ENCODE data around the gene MAP3K7CL.

Gene MAP3K7CL

DNA sequence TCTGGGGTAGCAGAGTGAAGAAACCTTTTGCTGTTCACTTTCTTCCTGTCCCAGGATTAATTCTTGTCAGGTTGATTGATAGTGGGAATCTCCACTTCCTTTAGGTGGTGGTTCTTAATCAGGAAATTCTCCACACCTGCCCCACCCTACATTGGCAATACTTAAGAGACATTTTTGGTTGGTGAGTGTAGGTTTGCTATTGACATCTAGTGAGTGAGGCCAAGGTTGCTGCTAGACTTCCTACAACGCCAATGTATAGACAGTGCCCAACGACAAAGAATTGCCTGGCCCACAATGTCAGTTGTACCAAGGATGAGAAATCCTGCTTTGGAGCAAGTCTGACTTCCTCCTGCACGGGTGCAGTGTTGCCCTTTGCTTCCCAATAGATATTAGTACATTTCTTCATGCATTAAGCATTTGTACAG, 38.5 kb downstream of the MAP3K7CL start:
- no peak for DNase-seq

DNA sequence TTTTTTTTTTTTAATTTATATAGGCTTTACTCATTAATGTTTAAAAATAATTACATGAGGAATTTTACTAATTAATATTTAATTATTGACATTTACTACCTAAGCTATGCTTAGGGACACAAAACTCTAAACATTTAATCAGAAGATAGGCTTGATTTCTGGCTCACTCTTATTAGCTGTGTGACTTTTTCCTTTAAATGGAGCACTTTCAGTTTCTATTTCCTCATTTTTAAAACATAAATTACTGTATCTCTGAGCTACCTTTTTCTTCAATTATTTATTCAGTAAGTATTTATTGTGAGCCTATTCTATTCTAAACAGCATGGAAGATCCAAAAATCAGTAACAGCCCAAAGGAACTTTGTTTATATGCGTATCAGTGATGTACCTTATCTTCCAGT, 40.5 kb downstream of the MAP3K7CL start:
- no peak for DNase-seq

DNA sequence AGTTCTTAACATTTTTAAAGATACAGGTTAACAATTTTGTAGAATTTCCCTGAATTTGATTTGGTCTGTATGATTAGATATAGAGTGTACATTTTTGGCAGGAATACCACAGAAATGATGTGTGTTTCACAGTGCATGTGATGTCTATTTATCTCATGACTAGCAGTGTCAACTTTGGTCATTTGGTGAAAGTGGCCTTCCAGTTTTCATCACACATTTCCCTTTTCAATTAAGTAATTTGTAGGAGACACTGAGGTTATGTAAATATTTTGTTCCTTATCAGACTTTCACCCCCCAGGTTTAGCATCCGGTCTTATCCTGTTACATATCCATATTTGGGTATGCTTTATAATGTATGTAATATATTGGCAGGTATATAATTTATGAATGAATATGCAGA, 41.8 kb downstream of the MAP3K7CL start:
- no peak for DNase-seq

DNA sequence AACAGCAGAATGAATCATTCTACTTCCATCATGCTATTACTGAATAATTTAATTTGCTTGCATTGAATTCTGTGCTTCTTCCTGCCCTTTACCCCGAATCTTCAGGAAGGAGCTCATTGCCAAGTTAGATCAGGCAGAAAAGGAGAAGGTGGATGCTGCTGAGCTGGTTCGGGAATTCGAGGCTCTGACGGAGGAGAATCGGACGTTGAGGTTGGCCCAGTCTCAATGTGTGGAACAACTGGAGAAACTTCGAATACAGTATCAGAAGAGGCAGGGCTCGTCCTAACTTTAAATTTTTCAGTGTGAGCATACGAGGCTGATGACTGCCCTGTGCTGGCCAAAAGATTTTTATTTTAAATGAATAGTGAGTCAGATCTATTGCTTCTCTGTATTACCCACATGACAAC, 44.2 kb downstream of the MAP3K7CL start:
- DNase-seq, result no peak

DNA sequence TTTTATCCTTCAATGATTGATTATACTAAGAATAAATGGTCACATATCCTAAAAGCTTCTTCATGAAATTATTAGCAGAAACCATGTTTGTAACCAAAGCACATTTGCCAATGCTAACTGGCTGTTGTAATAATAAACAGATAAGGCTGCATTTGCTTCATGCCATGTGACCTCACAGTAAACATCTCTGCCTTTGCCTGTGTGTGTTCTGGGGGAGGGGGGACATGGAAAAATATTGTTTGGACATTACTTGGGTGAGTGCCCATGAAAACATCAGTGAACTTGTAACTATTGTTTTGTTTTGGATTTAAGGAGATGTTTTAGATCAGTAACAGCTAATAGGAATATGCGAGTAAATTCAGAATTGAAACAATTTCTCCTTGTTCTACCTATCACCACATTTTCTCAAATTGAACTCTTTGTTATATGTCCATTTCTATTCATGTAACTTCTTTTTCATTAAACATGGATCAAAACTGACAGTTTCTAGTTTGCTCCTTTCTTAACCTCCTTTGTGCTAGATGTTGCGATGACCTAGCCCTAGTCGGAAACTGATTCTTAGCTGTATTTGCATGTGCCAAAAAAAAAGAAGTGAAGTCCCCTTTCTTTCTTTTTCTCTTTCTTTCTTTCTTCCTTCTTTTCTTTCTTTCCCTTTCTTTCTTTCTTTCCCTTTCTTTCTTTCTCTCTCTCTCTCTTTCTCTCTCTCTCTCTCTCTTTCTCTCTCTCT, 45.1 kb downstream of the MAP3K7CL start:
- no peak for DNase-seq

DNA sequence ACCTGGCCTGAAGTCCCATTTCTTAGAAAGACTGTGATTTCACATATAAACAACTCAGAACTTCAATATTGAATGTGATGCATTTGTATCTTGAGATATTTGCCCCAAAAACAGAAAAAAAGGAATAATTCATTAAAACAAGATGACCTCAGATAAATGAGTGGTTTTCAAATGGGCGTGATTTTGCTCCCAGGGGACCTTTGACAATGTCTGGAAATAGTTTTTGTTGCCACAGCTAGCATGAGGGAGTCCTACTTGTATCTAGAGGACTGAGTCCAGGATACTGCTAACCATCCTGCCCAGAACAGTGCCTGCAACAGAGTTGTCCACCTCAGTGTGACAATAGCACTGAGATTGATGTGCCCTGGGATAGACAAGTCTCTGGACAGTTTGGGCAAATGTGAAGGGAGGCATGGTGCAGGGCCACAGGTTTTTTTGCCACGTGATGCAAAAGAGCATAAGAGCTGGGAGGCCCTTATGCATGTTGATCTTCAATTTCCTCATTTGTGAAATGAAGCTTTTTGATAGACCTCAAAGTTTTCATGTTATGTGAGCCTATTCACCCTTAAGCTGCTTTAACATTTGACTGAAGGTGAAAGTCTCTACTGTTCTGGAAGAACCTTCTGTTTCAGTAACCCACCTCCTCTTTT, 46.2 kb downstream of the MAP3K7CL start:
- DNase-seq, result no peak

DNA sequence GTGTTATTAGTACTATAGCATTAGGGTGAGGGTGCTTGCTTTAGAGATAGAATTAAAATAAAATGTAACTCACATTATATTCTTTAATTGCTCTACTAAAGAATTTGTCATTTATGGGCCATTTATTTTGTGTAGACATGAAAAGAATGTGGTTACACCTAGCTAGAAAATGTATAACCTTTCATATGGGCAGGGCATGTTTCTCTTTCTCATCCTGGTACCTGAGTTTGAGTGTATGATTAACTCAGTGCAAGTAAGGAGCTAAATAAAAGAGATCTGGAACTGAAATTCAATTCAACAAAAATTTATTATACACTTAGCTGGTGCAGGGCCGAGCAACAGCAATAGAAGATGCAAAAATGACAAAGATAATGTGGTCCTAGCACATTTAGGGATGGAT, 47.4 kb downstream of the MAP3K7CL start:
- no peak for DNase-seq

DNA sequence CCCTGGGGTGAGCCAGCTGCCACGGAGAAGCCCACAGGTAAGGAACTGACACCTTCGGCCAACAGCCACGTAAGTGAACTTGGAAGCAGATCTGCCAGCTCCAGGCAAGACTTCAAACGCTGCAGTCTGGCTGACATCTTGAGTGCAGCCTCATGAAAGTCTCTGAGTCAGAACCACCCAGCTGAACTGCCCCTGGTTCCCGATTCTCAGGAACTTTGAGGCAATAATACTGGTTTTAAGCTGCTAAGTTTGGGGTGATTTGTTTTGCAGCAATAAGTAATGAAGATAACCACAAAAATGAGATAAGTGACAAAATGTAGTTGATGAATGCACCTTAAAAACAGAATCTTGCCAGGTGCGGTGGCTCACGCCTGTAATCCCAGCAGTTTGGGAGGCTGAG, 48.5 kb downstream of the MAP3K7CL start:
- peak in 1 of 5 experiments; percentile 65 for DNase-seq

DNA sequence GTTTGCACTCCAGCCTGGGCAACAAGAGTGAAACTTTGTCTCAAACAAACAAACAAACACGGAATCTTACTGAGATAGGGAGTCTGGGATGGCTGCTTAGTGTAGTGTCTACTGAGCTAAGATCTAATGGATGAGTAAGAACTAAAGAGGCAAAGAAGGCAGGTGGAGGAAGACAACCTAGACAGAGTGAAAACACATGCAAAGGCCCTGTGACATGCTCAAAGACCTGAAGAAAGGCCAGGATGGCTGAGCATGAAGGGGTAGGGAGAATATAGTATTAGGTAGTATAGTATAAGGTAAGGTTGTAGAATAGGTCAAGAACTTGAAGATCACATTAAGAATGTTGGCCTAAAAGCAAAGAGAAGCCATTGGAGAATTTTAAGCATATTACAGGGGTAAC, 49.1 kb downstream of the MAP3K7CL start:
- no peak for DNase-seq

DNA sequence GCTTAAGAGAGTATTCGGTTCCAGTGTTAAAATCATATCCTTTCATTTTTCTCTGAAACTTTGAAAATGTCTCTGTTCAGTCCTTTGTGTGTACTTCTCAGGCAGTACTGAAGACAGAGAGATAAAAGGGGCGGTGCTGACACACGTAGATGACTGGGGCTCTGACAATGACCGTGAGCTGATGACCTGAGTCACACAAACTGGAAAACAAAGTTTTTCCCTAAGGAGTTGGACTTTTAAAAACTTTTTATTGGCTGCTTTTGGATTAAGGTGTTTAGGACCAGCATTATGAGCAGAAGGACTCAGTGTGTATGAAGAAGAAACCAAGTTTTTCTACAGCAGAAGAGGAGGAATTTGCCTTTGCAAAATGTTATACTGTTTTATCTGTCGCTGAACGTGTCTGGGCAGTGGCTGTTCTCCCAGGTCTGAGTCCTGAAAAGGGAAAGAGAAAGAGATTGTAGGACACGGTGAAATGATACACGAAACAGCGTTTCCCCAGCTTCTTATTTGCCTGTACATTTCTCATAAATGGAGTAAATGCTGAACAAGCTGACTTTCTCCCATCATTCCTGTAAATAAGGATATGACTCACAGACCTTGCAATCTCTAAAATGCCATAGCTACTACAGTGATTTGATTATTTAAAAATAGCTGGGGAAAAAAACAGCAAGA, 51.5 kb downstream of the MAP3K7CL start:
- DNase-seq, result no peak

DNA sequence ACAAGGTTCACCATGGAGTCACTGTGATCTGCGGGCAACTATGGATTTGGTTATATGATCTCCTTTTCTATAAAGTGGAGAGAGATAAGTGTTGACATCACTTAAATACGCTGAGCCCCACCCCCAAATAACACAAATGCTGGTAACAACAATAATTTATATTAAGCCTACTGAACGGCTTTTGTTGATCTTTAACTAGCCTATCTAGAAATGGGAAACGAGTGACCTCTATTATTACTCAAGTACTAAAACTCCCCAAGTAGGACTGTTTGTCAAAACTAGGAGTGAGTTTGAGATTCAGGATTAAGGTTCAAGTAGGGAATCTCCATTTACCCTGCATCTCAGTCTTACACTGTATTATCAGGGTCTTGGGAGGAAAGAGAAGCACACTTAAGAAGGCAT, 52.2 kb downstream of the MAP3K7CL start:
- no peak for DNase-seq

DNA sequence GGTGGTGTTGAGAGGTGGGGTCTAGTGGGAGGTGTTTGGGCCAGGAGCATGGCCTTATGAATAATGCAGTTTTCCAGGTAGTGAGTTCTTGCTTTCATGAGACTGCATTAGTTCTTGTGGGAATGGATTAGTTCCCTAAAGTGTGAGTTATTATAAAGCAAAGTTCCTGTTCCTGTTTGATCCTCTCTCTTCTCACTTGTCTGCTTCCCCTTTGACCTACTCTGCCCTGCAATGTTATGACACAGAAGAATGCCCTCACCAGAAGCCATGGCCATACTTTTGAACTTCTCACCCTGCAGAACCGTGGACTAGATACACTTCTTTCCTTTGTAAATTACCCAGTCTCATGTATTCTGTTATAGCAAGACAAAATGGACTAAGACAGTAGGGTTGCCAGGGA, 53.6 kb downstream of the MAP3K7CL start:
- no peak for DNase-seq

DNA sequence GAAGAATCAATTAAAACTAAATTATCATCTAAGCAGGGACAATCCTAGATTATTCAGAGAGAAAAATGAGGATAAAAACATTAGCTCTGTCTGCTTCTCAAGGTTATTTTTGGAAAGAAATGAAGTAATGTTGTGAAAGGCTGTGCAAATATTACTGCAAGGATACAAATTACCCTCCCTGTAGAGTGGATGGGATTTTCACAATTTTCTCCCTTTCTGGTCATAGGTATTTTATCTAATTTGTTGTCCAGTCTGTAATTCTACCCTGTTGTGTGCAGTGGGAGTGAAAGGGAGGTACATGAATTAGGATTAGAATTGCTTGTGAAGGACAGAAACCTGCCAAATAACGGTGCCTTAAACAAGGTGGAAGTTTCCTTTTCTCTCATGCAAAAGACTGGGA, 54.7 kb downstream of the MAP3K7CL start:
- no peak for DNase-seq

DNA sequence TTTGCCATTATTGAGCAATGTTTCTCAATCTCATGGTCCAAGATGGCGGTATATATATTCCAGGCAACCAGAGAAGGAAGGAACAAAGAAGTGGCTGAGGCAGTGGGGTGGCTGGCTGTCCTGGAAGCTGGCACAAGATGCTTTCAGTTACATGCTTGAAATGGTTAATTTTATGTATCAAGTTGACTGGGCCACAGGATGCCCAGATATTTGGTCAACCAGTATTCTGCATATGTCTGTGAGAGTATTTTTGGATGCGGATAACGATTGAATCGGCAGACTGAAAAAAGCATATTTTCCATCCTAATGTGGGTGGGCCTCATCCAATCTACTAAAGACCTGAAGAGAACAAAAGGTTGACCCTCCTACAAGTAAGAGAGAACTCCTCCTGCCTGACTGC, 55.2 kb downstream of the MAP3K7CL start:
- no peak for DNase-seq

DNA sequence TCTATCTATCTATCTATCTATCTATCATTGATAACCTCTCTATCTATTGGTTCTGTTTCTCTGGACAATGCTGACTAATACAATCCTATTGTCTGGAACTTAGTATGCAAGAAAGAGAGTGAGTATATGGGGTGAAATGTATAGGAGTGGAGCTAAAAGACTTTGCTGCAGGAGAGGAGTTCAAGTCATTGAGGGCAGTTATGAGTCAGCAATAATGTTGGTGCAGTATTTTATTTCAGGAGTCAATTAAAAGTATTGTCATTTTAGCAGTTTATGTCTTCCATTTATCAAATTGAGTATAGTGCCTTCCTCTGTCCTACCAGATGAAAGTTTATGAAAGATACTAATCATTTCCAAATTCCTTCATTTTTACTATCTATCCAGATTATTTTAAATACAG, 55.8 kb downstream of the MAP3K7CL start:
- DNase-seq, result no peak

DNA sequence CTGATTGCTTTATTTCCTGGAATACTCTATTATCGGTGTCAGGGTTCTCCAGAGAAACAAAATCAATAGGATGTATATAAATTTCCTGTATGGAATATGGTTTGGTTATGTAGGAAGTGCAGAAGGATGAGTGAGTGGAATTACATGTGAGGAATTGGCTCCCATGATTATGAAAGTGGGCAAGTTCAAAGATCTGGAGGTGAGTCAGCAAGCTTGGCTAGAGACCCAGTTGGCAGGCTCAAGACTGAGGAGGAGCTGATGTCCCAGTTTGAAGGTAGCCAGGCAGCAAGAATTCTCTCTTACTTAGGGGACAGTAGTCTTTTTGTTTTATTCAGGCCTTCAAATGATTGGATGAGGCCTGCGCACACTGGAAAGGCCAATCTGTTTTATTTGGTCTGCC, 57.5 kb downstream of the MAP3K7CL start:
- DNase-seq, result no peak

DNA sequence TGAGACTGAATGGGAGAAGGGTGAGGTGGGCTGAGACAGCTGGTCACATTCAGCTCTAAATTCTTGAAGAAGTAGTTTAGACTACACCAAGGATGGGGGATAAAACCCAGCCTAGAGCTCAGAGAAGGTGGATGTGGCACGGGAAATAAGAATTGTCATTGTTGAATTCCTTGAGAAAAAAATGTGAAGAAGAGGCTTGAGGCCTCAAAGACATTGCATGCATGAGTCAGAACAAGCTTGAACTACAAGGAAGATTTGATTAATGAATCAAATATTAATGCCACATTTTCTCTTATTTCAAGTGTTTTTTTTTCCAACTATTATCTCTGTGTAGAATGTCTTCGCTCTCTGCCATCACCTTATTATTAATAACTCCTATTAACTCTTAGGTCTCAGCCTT, 58.9 kb downstream of the MAP3K7CL start:
- DNase-seq, result no peak

DNA sequence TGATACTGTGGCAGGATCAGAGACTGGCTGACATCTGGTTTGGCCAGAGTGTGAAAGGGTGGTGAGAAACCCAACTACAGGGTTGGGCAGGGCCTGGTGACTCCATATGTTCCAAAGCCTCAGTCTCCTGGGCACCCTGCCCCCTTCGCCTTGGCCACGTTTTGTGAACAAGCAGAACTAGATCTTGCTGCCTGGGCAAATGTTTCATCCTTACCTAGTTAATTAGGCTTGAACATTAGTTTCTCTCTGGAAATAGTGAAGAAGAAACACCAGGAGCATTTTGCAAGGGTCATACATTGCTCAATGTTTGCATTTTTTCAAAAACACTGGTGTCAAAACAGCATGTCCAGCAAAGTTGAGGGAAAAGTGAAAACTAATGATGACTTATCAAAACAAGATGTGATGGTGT, 60.5 kb downstream of the MAP3K7CL start:
- DNase-seq, result no peak

DNA sequence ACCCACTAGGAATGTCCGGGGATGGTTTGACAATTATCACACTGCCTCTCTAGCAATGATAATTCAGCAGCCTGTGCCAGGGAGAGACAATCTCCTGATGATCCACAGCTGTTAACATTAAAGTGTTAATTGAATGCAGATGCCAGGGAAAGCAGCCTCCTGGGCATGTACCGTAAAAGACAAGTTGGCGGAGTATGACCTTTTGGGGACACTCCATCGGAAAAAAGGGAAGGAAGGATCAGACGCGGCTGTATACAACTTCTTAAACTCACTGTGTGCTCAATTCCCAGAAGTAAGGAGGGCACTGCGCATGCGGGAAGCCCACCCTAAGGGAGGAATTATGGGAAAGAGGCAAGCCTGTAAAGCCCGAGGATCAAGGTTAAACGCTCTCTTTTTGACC, 62.6 kb downstream of the MAP3K7CL start:
- DNase-seq, result no peak

DNA sequence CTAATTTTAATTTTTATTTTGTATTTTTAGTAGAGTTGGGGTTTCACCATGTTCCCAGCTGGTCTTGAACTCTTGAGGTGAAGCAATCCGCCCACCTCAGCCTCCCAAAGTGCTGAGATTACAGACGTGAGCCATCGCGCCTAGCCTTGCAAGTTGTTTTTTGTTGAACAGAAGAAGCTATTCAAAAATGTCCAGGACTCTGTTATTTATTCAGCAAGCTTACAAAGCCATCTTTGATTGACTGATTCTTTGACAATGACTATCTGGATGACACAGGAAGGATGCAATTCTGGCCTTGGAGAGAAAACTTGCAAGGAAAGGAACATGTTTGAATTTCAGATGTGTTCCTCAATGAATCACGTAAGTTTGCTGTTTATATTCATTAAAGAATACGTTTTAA, 63.5 kb downstream of the MAP3K7CL start:
- DNase-seq, result no peak

DNA sequence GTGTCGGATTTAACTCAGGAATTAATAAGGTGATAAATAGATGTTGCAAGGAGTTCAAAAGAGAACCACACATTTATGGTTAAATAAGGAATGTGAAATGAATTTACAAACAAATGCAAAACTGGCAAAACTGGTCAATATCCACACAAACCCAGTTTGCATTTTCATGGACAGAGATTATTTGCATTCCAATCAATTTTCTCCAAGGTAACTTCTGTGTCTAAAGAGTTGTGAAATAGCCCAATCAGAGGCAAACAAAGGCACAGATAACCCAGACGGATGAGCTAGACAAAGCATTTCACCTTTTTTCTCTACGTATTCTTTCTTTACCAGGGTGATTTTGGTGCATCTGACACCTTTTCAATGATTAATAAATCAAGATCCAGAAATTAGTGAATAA, 63.9 kb downstream of the MAP3K7CL start:
- DNase-seq, result no peak

DNA sequence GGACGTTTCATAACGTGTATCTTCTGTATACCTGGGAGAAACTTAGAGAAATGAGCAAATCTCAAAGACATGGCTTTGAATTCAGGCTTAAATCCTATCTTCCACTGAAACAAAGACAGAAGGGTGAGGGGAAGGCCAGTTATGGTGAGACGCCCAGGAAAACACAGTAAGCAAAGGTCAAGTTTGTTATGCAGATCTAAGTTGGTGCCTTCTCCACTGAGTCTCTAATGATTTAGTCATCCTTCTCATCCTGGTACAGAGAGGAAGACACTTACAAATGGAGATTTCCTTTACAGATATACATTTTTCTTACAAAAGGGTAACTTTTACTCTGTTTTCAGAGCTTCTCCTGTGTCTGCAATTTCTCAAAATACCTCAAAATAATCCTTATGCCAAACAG, 64.4 kb downstream of the MAP3K7CL start:
- DNase-seq, result no peak

DNA sequence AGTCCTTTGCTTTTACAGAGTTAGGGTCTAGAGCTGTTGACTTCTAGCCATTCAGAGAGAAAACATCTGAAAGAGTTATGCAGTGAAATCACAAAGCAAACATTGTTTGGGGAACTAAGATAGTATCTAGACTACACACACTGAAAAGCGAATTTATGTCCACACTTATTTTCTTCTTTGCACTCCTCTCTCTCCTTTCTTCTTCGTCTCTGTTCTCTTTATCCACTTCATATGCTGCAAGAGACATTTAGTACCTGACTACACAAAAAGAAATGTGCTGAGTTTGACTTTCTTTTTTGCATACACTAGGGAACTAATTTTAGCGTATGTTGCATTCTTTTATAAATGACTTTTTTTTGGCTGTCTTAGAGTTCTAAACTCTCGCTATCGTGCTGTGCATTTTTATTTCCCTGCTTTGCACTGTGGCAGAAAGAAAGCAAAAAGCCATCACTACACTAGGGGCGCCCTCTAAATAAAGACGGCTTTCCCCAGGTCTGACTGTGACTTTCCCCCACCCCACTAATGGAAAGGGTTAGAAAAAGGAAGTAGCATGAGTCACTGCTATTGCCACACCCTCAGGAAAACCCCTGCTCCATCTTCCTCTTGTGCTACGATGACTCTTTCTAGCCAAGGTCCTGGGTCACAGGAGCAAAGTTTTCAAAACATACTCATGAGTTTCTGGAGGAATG, 65.7 kb downstream of the MAP3K7CL start:
- DNase-seq, result peak in 4 of 5 experiments; percentile 9 to 77 (median 38)

Data from T-helper 2 cell (primary cell).